Measurements from ENCODE around the gene SRCIN1.

The SRCIN1 gene

GRCh38 chr17:38586788-38587187, 19.0 kb downstream of the SRCIN1 start:
- in situ Hi-C loops (cut with HindIII; ENCODE audit: low pct_ligation_motif_present, low pct_unique_long_range_greater_than_20kb, low sequenced_read_pairs): no loop called here
- no peak for DNase-seq

GRCh38 chr17:38585918-38586529, 19.7 kb downstream of the SRCIN1 start:
- in situ Hi-C loops (cut with HindIII; ENCODE audit: low pct_ligation_motif_present, low pct_unique_long_range_greater_than_20kb, low sequenced_read_pairs): no loop called here
- DNase-seq: no peak

- in situ Hi-C loops (cut with HindIII; ENCODE audit: low pct_ligation_motif_present, low pct_unique_long_range_greater_than_20kb, low sequenced_read_pairs): no loop called here
- DNase-seq: no peak
These were observed 20.5 kb downstream of the SRCIN1 start for GRCh38 chr17:38585056-38585917.

GRCh38 chr17:38584350-38584925, 21.3 kb downstream of the SRCIN1 start:
- peak; percentile 69 for DNase-seq
- in situ Hi-C loops (cut with HindIII; ENCODE audit: low pct_ligation_motif_present, low pct_unique_long_range_greater_than_20kb, low sequenced_read_pairs): no loop called here

DNA sequence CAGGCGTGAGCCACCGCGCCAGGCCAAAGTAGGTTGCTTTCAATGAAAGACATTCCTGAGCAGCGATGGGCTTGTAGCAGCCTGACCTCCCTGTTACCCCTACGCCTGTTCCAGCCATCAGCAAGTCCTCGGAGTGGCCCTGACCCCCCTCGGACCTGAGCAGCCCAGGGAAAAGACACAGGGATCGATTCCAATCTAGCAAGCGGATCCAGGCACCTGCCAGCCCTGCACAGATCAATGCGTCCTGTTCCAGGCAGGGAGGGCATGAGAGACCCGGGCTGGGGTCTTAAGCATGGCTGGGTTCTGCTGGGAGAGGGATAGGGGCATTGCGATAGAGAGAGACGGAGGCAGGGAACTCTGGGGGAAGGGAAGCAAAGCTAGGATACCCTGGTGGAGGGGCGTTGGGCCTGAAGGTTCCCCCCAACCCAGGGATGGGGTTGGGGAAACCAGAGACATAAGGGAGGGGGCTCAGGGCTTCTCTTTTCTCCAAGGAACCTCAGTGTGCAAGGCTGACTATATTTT, 21.9 kb downstream of the SRCIN1 start:
- in situ Hi-C loops (cut with HindIII; ENCODE audit: low pct_ligation_motif_present, low pct_unique_long_range_greater_than_20kb, low sequenced_read_pairs): no loop called here
- DNase-seq: no peak

DNA sequence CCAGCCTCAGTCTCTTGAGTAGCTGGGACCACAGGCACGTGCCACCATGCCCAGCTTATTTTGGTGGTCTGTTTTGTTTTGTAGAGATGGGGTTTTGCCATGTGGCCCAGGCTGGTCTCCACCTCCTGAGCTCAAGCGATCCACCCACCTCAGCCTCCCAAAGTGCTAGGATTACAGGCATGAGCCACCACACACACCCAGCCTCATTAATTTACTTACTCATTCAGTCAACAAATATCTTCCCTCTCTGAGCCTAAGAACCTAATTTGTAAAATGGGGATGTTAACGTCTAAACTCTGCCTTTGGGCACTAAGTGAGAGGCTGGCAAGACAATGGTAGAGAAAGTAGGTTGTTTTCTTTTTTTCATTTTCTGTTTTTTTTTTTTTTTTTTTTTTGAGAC, 22.6 kb downstream of the SRCIN1 start:
- in situ Hi-C loops (cut with HindIII; ENCODE audit: low pct_ligation_motif_present, low pct_unique_long_range_greater_than_20kb, low sequenced_read_pairs): no loop called here
- no peak for DNase-seq

DNA sequence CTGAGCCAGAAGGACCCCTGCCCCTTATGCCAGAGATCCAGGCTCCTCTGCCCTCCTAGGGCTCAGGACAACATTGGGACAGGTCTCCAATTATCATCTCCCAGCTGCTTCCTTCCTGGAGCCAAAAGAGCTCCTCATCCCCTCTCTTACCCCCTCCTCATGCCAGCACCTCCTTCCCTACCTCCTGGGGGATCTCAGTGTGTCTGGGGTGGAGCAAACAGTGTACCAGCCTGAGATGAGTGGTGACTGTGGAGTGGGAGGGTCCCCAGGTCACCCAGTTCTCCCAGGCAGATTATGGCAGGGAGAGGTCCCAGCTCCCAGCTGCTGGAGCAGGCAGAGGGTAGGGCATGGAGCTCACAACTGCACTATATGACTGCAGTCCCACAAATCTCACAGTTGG, 23.7 kb downstream of the SRCIN1 start:
- DNase-seq: no peak
- in situ Hi-C loops (cut with HindIII; ENCODE audit: low pct_ligation_motif_present, low pct_unique_long_range_greater_than_20kb, low sequenced_read_pairs): no loop called here

DNA sequence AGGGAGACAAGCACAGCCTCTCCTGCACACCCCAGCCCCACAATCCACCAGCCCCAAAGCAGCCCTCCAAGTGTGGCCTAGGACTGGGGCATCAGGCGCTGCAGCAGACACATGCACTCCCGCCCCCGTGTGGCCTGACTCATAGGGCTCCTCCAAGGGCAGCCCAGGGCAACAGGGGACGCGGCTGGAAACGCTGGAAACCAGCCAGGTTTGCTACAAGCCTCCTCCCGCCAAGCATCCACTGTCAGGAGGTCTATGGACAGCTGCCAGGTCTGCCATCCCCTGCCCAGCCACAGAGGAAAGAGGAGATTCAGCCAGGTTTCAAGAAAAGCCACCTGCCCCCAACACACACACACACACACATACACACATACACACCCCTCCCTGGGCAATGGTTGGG, 25.8 kb downstream of the SRCIN1 start:
- peak; percentile 61 for DNase-seq
- in situ Hi-C loops (cut with HindIII; ENCODE audit: low pct_ligation_motif_present, low pct_unique_long_range_greater_than_20kb, low sequenced_read_pairs): no loop called here

- in situ Hi-C loops (cut with HindIII; ENCODE audit: low pct_ligation_motif_present, low pct_unique_long_range_greater_than_20kb, low sequenced_read_pairs): no loop called here
These were observed 26.7 kb downstream of the SRCIN1 start for GRCh38 chr17:38579083-38579480.

DNA sequence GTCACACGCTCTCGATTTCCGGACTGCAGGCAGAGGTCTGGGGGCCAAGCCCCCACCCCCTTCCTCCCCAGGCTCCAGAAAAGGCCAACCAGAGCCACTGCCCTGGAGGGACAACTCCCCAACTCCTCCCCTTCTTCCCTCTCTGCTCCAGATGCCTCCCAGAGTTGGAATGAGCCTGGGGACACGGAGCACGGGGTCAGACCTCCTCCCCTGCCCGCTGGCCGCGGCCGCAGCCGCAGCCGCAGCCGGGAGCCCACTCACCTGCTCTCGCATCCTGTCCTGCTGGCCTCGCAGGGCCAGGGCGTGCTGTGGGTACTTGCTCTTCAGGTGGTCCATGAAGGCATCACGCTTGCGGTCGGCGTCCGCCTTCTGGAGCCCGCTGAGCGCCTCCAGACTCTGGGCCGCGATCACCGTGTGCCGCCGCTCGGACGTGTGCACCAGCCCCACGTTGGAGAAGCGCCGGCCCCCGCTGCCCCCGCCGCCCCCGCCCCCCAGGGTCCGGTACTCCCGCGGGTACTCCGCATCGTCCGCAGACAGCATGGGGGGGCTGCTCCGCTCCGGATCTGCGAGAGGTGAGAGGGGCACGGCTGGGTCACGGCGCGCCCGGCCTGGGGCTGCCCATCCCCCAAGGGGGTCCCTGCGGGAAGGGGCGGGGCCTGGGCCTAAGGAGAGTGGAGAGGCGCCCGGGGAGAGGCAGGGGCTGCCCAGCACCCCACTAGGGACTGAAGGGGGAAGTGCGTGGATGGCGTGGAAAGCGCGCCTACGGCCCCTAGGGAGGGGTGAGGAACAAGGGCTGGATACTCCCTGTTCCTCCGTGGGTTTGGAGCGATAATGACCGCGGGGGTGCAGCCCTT, 27.3 kb downstream of the SRCIN1 start:
- in situ Hi-C loops (cut with HindIII; ENCODE audit: low pct_ligation_motif_present, low pct_unique_long_range_greater_than_20kb, low sequenced_read_pairs): no loop called here
- DNase-seq: no peak

More at GRCh38 chr17:38579083-38579480, 26.7 kb downstream of the SRCIN1 start:
- DNase-seq: no peak

DNA sequence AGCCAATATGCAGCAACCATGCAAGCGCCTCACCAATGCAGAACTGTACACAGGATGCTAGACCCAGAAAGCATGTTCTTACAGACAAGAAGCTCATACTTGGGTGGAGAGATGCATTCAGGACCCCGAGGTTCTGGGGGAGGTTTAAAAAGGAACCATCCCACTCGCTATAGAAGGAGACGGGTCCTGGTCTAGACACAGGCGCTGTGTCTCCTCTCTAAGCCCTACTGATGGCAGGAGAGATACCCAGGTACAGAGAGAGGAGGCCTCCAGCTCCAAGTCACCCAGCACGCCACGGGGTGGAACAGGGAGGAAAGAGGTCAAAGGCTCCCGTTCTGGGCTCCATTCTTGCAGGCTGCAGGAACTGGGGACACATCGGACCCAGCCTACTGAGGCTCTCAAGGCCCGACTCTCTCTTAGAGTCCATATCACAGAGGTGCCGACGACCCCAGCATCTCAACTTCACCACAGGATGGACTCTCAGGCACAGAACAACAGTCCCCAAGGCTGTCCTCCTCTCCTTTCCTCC, 28.0 kb downstream of the SRCIN1 start:
- in situ Hi-C loops (cut with HindIII; ENCODE audit: low pct_ligation_motif_present, low pct_unique_long_range_greater_than_20kb, low sequenced_read_pairs): no loop called here
- no peak for DNase-seq

GRCh38 chr17:38577244-38577643, 28.5 kb downstream of the SRCIN1 start:
- in situ Hi-C loops (cut with HindIII; ENCODE audit: low pct_ligation_motif_present, low pct_unique_long_range_greater_than_20kb, low sequenced_read_pairs): no loop called here
- DNase-seq: no peak

- in situ Hi-C loops (cut with HindIII; ENCODE audit: low pct_ligation_motif_present, low pct_unique_long_range_greater_than_20kb, low sequenced_read_pairs): no loop called here
- no peak for DNase-seq
These were observed 30.0 kb downstream of the SRCIN1 start for GRCh38 chr17:38575781-38576180.

GRCh38 chr17:38574712-38575111, 31.0 kb downstream of the SRCIN1 start:
- in situ Hi-C loops (cut with HindIII; ENCODE audit: low pct_ligation_motif_present, low pct_unique_long_range_greater_than_20kb, low sequenced_read_pairs): no loop called here

GRCh38 chr17:38572669-38573365, 32.9 kb downstream of the SRCIN1 start:
- in situ Hi-C loops (cut with HindIII; ENCODE audit: low pct_ligation_motif_present, low pct_unique_long_range_greater_than_20kb, low sequenced_read_pairs): no loop called here
- DNase-seq: no peak

More at GRCh38 chr17:38574712-38575111, 31.0 kb downstream of the SRCIN1 start:
- DNase-seq: no peak

GRCh38 chr17:38571833-38572668, 33.7 kb downstream of the SRCIN1 start:
- no peak for DNase-seq

More at GRCh38 chr17:38571833-38572668, 33.7 kb downstream of the SRCIN1 start:
- in situ Hi-C loops (cut with HindIII; ENCODE audit: low pct_ligation_motif_present, low pct_unique_long_range_greater_than_20kb, low sequenced_read_pairs): no loop called here

Measured in ACHN (cell line).